GM12801 (cell line): ENCODE results near the gene PSMB11.

Experiments
- TF ChIP-seq, protein P1 (sequence below): IDR thresholded peaks from one replicate; pipeline ENCODE4 v1.5.1; 2011; ENCODE audit warnings: control low read depth; ENCODE audit not compliant: insufficient read length; ENCODE audit errors: extremely low read depth

PSMB11 gene

DNA sequence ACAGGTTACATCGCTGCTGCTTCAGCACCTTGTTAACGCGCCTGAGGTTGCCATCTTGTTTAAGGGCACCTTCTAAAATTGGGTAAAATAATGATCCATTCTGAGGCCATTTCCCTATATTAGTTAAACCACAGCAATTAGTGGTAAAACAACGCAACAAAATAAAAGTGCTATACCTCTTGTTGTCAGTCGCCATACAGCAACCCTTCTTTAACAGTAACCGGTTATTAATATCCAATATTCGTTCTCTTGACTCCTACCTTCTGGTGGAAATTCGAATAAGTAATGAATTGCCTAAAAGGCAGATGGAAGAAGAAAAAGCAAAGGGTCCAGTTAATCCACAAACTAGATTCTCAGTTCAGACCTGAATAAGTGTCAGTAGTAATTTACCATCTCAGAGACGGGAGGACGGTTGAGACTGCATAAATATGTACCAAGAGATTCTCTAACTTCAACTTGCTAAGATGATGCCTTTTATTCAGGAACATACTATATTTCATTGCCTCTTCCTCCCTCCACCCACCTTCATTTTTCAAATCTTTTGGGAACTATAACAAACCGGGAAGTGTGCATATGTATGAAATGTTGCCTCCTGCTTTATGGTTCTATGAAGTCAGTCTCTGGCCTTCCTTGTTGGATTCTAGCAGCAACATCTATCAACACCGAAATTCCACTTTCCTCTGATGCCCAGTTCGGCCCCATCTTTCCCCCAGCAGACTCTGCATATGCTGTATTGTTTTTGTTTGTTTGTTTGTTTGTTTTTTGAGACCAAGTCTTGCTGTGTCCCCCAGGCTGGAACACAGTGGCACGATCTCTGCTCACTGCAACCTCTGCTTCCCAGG, 6.5 kb upstream of the PSMB11 start:
- TF ChIP-seq, protein P1, sequence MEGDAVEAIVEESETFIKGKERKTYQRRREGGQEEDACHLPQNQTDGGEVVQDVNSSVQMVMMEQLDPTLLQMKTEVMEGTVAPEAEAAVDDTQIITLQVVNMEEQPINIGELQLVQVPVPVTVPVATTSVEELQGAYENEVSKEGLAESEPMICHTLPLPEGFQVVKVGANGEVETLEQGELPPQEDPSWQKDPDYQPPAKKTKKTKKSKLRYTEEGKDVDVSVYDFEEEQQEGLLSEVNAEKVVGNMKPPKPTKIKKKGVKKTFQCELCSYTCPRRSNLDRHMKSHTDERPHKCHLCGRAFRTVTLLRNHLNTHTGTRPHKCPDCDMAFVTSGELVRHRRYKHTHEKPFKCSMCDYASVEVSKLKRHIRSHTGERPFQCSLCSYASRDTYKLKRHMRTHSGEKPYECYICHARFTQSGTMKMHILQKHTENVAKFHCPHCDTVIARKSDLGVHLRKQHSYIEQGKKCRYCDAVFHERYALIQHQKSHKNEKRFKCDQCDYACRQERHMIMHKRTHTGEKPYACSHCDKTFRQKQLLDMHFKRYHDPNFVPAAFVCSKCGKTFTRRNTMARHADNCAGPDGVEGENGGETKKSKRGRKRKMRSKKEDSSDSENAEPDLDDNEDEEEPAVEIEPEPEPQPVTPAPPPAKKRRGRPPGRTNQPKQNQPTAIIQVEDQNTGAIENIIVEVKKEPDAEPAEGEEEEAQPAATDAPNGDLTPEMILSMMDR = no peak

DNA sequence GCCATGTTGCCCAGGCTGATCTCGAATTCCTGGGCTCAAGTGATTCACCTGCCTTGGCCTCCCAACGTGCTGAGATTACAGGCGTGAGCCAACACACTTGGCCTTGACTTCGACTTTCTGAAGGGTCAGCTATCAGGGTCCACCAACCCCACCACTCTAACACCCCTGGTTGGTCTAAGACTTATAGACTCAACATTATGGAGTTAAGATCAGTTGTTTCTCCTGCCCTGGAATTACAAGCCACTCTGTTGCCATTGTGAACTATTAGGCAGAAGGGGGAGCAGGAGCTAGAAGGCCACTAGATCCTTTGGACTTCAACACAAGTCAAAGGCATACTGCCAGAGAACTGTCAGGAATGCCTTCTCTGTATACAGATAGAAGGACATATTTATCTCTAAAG, 1.9 kb upstream of the PSMB11 start:
- TF ChIP-seq, protein P1 = no peak

DNA sequence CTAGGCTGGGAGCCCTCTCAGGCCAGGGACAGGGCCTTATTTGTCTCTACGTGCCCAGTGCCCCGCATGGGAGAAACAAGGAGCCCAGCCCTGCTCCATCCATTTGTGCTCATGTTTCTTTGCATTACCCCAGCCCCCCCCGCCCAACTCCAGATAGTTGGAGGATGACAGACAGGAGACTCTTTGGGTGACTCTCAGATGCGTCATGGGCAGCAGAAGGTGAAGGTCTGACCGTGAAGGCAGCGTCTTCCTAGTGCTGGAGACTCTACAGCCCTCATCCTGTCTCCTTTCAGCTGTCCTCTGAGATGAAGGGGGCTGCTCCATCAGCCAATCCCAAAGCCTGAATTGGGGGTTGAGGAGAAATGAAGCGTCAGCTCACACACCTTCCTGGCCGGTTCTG, 283 bp upstream of the PSMB11 start:
- TF ChIP-seq, protein P1 = no peak

DNA sequence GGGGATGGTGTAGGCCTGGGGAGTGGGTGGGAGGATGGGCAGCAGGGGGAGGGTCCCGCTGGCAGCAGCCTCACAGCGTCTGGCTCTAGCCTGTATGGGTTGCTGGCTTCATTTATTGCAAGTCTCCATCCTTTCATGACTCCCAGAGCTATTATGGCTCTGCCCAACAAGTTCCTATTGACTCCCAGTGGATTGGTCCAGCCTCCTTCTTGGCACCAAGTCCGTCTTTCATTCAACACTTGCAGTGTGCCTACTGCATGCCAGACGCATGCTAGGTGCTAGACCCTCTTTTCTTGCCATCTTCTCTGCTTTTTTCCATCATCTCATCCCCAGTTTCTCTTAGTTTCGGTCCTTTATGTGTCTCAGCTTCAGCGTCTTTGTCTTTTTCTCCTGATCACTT, 1.1 kb downstream of the PSMB11 start:
- TF ChIP-seq, protein P1 = no peak

DNA sequence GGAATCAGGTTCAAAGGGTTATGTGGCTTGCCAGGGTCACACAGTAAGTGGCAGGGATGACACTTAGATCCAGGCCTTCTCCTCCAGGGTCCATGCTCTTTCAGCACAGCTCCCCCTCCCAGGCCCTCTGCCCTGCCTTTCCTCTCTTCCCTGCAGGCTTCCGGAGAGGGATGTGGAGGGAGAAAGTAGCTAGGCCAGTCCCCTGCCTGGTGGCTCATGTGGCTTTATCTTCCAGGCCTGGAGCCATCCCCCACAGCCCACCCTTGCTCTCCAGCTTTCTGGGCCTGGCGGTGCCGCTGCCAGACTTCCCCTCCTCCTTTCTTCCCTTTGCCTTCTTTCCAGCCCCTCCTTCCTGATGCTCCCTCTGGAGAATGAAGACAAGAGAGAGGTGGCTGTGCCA, 1.7 kb downstream of the PSMB11 start:
- TF ChIP-seq, protein P1 = no peak

GRCh38 chr14:23044840-23045239, 2.8 kb downstream of the PSMB11 start:
- TF ChIP-seq, protein P1 = no peak

- TF ChIP-seq, protein P1 = no peak
Observed at GRCh38 chr14:23045419-23046357, 3.7 kb downstream of the PSMB11 start.
